IMR-90 (cell line): ENCODE data around the gene TMEM179. TPM values are rescaled to one million over a fixed set of nuclear protein-coding genes. Genes with fewer than 3 reads are reported as not detected.

Experiments used
- ATAC-seq: fragments of 200-7000 bp; cut with Tn5 transposase; 2 replicates; pipeline ENCODE4 v1.9.1; 2020; ENCODE audit warnings: low read depth, mild to moderate bottlenecking, moderate library complexity
- BruUV-seq: library from RNA; stranded (reverse); fragments of 400-500 nt; replicated peaks from 2 replicates; lab custom pipeline; 2021; lab: Mats Ljungman, UMichigan
- CTCF ChIA-PET: fragments of 300-600 bp; formaldehyde crosslinking; extraction: SDS; loops from one replicate; lab custom pipeline; 2021; ENCODE audit warnings: antibody characterized with exemption; lab: Yijun Ruan, JAX
- POLR2A ChIA-PET: fragments of 300-600 bp; sonication (Branson Sonifier 250); formaldehyde crosslinking; loops from one replicate; lab custom pipeline; 2022; ENCODE audit warnings: antibody characterized with exemption; ENCODE audit not compliant: unreplicated experiment; lab: Charles Lee
- DNase-seq: peaks from one replicate; pipeline ENCODE4 v3.0.0; 2013
- H2AFZ ChIP-seq: replicated peaks from 2 replicates; pipeline ENCODE3; 2013; ENCODE audit warnings: low read length, mild to moderate bottlenecking; ENCODE audit not compliant: poor library complexity
- H2AK5ac ChIP-seq: 2 replicates; pipeline ENCODE4 v1.6.1; 2013; ENCODE audit warnings: low read depth, low read length, inconsistent platforms
- H2AK9ac ChIP-seq: replicated peaks from 2 replicates; pipeline ENCODE3; 2013; ENCODE audit warnings: mild to moderate bottlenecking, low read depth, low read length, moderate library complexity; ENCODE audit not compliant: poor library complexity
- H2BK120ac ChIP-seq: 2 replicates; pipeline ENCODE4 v1.6.1; 2013; ENCODE audit warnings: low read depth, low read length, inconsistent platforms
- H2BK15ac ChIP-seq: 3 replicates; pipeline ENCODE4 v1.6.1; 2013; ENCODE audit warnings: low read depth, low read length, inconsistent platforms
- H2BK20ac ChIP-seq: 2 replicates; pipeline ENCODE4 v1.6.1; 2013; ENCODE audit warnings: low read depth, mild to moderate bottlenecking, inconsistent platforms, low read length, moderate library complexity
- H2BK5ac ChIP-seq: 2 replicates; pipeline ENCODE4 v1.6.1; 2013; ENCODE audit warnings: mild to moderate bottlenecking, low read depth, low read length, inconsistent platforms; ENCODE audit not compliant: poor library complexity, severe bottlenecking
- H3K14ac ChIP-seq: replicated peaks from 2 replicates; pipeline ENCODE4 v1.6.1; 2013; ENCODE audit warnings: low read depth, low read length, inconsistent platforms
- H3K18ac ChIP-seq: 2 replicates; pipeline ENCODE4 v1.6.1; 2013; ENCODE audit warnings: low read depth, low read length, control low read depth
- H3K23ac ChIP-seq: 2 replicates; pipeline ENCODE4 v1.6.1; 2013; ENCODE audit warnings: low read depth, low read length, inconsistent platforms
- H3K27ac ChIP-seq: 2 replicates; pipeline ENCODE4 v1.5.1; 2013; ENCODE audit warnings: mild to moderate bottlenecking, control low read depth, low read length; ENCODE audit not compliant: insufficient read depth
- H3K27me3 ChIP-seq: 2 replicates; pipeline ENCODE4 v1.6.1; 2013; ENCODE audit warnings: low read length; ENCODE audit not compliant: control insufficient read depth, insufficient read depth
- H3K36me3 ChIP-seq: 2 replicates; pipeline ENCODE4 v1.6.1; 2013; ENCODE audit warnings: low read length, mixed read lengths; ENCODE audit not compliant: control insufficient read depth, insufficient read depth
- H3K4ac ChIP-seq: 2 replicates; pipeline ENCODE4 v1.6.1; 2013; ENCODE audit warnings: low read depth, low read length, inconsistent platforms
- H3K4me1 ChIP-seq: 2 replicates; pipeline ENCODE4 v1.6.1; 2013; ENCODE audit warnings: low read length, mixed read lengths; ENCODE audit not compliant: control insufficient read depth, insufficient read depth
- H3K4me2 ChIP-seq: 2 replicates; pipeline ENCODE4 v1.6.1; 2013; ENCODE audit warnings: low read depth, mild to moderate bottlenecking, control low read depth, low read length, moderate library complexity
- H3K4me3 ChIP-seq: 2 replicates; pipeline ENCODE4 v1.5.1; 2013; ENCODE audit warnings: low read depth, mild to moderate bottlenecking, control low read depth, low read length, moderate library complexity; ENCODE audit not compliant: insufficient read depth
- H3K56ac ChIP-seq: 2 replicates; pipeline ENCODE4 v1.6.1; 2013; ENCODE audit warnings: low read length, inconsistent platforms; ENCODE audit not compliant: insufficient read depth; ENCODE audit errors: extremely low read depth
- H3K79me1 ChIP-seq, 2 experiments: 2 replicates each; pipeline ENCODE4 v1.6.1; 2013; ENCODE audit warnings: low read length in 2 of 2, inconsistent platforms in 1 of 2, low read depth in 1 of 2
- H3K9ac ChIP-seq: 2 replicates; pipeline ENCODE4 v1.6.1; 2013; ENCODE audit warnings: low read depth, low read length, control low read depth
- H3K9me1 ChIP-seq: 2 replicates; pipeline ENCODE4 v1.6.1; 2013; ENCODE audit warnings: low read length, inconsistent platforms; ENCODE audit not compliant: insufficient read depth
- H3K9me3 ChIP-seq: 2 replicates; pipeline ENCODE4 v1.6.1; 2013; ENCODE audit warnings: low read length; ENCODE audit not compliant: control insufficient read depth, insufficient read depth
- H4K20me1 ChIP-seq: 2 replicates; pipeline ENCODE4 v1.6.1; 2013; ENCODE audit warnings: low read length, inconsistent platforms; ENCODE audit not compliant: insufficient read depth
- H4K5ac ChIP-seq: 2 replicates; pipeline ENCODE4 v1.6.1; 2013; ENCODE audit warnings: mild to moderate bottlenecking, low read depth, low read length, control low read depth
- H4K8ac ChIP-seq, 2 experiments: 2 replicates each; pipeline ENCODE4 v1.6.1; 2013; ENCODE audit warnings: low read depth in 2 of 2, low read length in 2 of 2, control low read depth in 1 of 2, inconsistent platforms in 1 of 2
- H4K91ac ChIP-seq: 2 replicates; pipeline ENCODE4 v1.6.1; 2013; ENCODE audit warnings: low read depth, low read length, inconsistent platforms; ENCODE audit not compliant: insufficient read depth
- BHLHE40 ChIP-seq: fragments of 150-350 bp; IDR thresholded peaks from 2 replicates; pipeline ENCODE4 v1.6.1; 2016; ENCODE audit warnings: mild to moderate bottlenecking, low read depth, low read length
- CEBPB ChIP-seq: IDR thresholded peaks from 2 replicates; pipeline ENCODE4 v1.6.1; 2012; ENCODE audit warnings: low read depth, low read length, improper control_type of control experiment
- CHD1 ChIP-seq: IDR thresholded peaks from 2 replicates; pipeline ENCODE4 v1.6.1; 2012; ENCODE audit warnings: low read depth, low read length, improper control_type of control experiment
- CTCF ChIP-seq: conservative IDR thresholded peaks from 2 replicates; pipeline ENCODE4 v1.5.1; 2012; ENCODE audit warnings: mild to moderate bottlenecking, low read depth, low read length, improper control_type of control experiment
- ELK1 ChIP-seq: fragments of 150-350 bp; IDR thresholded peaks from 2 replicates; pipeline ENCODE4 v1.6.1; 2016; ENCODE audit warnings: low read depth, mild to moderate bottlenecking, low read length, moderate library complexity, borderline replicate concordance
- FOS ChIP-seq: fragments of 150-350 bp; IDR thresholded peaks from 2 replicates; pipeline ENCODE4 v1.6.1; 2016; ENCODE audit warnings: low read depth, low read length
- MAFK ChIP-seq: IDR thresholded peaks from 2 replicates; pipeline ENCODE4 v1.6.1; 2012; ENCODE audit warnings: low read depth, low read length, improper control_type of control experiment
- MXI1 ChIP-seq: IDR thresholded peaks from 2 replicates; pipeline ENCODE4 v1.6.1; 2012; ENCODE audit warnings: low read depth, mild to moderate bottlenecking, low read length, moderate library complexity, borderline replicate concordance
- NFE2L2 ChIP-seq: fragments of 150-350 bp; IDR thresholded peaks from 2 replicates; pipeline ENCODE4 v1.6.1; 2016; ENCODE audit warnings: low read depth, mild to moderate bottlenecking, low read length
- RAD21 ChIP-seq: IDR thresholded peaks from 2 replicates; pipeline ENCODE4 v1.6.1; 2012; ENCODE audit warnings: low read length, improper control_type of control experiment
- RFX5 ChIP-seq: IDR thresholded peaks from 2 replicates; pipeline ENCODE4 v1.8.0; 2012; ENCODE audit warnings: low read depth, mild to moderate bottlenecking, low read length, moderate library complexity
- WGBS, 2 experiments: methylation state at CpG; one replicate each; pipeline versions ENCODE4 v1.1.5 to v1.1.7; 2013; ENCODE audit warnings: missing lambda C conversion rate in 2 of 2; ENCODE audit not compliant: insufficient read length in 1 of 2; ENCODE audit errors: extremely low coverage in 2 of 2; 5-methylcytosine and 5-hydroxymethylcytosine counted together
- dilution Hi-C: fragments of 300-500 bp; cut with HindIII; formaldehyde crosslinking; loops from one replicate; pipeline ENCODE4 v1.14.3; 2018; ENCODE audit warnings: low sequenced_read_pairs; ENCODE audit not compliant: unreplicated experiment
- in situ Hi-C: fragments of 300-500 bp; cut with MboI; formaldehyde crosslinking; loops from 3 replicates; pipeline ENCODE4 v1.14.3; 2019; ENCODE audit warnings: low sequenced_read_pairs, inconsistent platforms, mixed read lengths
- intact Hi-C: fragments of 100-400 bp; cut with micrococcal nuclease; formaldehyde crosslinking; loops from 2 replicates; pipeline ENCODE4 v1.10.0; 2022
- polyA plus RNA-seq, 3 experiments: library from polyadenylated mRNA; depleted of rRNA; stranded (reverse); fragments of >200 nt; gene quantifications; 2 replicates each; pipeline ENCODE4 v1.2.3, GENCODE V29; 2012; ENCODE audit warnings: low replicate concordance in 1 of 3
- total RNA-seq: library from RNA; depleted of rRNA; stranded (reverse); fragments of >200 nt; gene quantifications from 2 replicates; pipeline ENCODE4 v1.2.3, GENCODE V29; 2012

Gene TMEM179
- total and polyA plus RNA-seq, 2 of the 4 experiments (the other 2 are of a cell fraction), result not detected

GRCh38 chr14:104559028-104559803 lies 45.4 kb downstream of the TMEM179 start:
- Histone ChIP-seq H3K9ac (no peak overlapping the region), H3K27me3 (peaks cover 6% of the 10 kb centered on the region; the same call in 1 of the 2 replicates), H4K5ac (no peak overlapping the region), H3K4me2 (no peak overlapping the region), H3K18ac (no peak overlapping the region), H3K23ac (no peak overlapping the region), H4K20me1 (no peaks in the 10 kb centered on the region), H2AK5ac (no peak overlapping the region), H4K91ac (no peak overlapping the region), H3K79me1 (no peaks in the 10 kb centered on the region), H3K4ac (no peak overlapping the region), H3K9me3 (no peaks in the 10 kb centered on the region), H3K4me3 (no peak overlapping the region), H4K8ac (no peak overlapping the region), H2BK120ac (no peak overlapping the region), H2AK9ac (no peak overlapping the region), H2BK5ac (no peak overlapping the region), H3K14ac (no peak overlapping the region), H2BK15ac (no peak overlapping the region), H3K36me3 (no peaks in the 10 kb centered on the region), H3K9me1 (no peaks in the 10 kb centered on the region), H2BK20ac (no peak overlapping the region), H3K56ac (no peak overlapping the region), H2AFZ (no peak overlapping the region), H3K27ac (no peak overlapping the region), H3K4me1 (no peaks in the 10 kb centered on the region)
- in situ Hi-C loops (loop anchor here (25.0 kb wide), 1 partner anchor 472 kb away; the partner anchor contains the start of gene ASPG), intact Hi-C loops (no loop called here), dilution Hi-C loops (no loop called here)
- no TSS peak for BruUV-seq
- ATAC-seq (no peak), DNase-seq (no peak)
- POLR2A ChIA-PET, result no interaction called here
- CTCF ChIA-PET, result no interaction called here
- 63% methylated on average over 4 of the region's 15 CpGs; no CpG with 5 or more reads in 1 of the 2 experiments for WGBS, 2 experiments
- no peak for TF ChIP-seq CHD1
- TF ChIP-seq BHLHE40, result no peak
- no peak for TF ChIP-seq MAFK
- TF ChIP-seq NFE2L2, result no peak
- TF ChIP-seq FOS, result no peak
- no peak for TF ChIP-seq RFX5
- no peak for TF ChIP-seq CEBPB
- TF ChIP-seq RAD21, result no peak
- TF ChIP-seq ELK1, result no peak
- TF ChIP-seq CTCF, result no peak
- TF ChIP-seq MXI1, result no peak
